CD4-positive, alpha-beta T cell treated with Interleukin-15 for 1 hour (primary cell): Measurements from ENCODE around the gene ST6GALNAC1.
A peak's percentile ranks its signal among the peaks of the same experiment; 100 is the strongest.

Experiments used
- DNase-seq: peaks from one replicate; pipeline ENCODE4 v3.0.0-alpha.2; 2020

The ST6GALNAC1 gene

GRCh38 chr17:76643553-76644148, at the start of gene ST6GALNAC1:
Gene ST6GALNAC1 (minus strand): TSS chr17:76643757. CDS start chr17:76643638, 119 bp downstream.
- DNase-seq: peak; percentile 22

GRCh38 chr17:76691379-76692191, 48.0 kb upstream of the ST6GALNAC1 start:
- no peak for DNase-seq

GRCh38 chr17:76690596-76691280, 47.2 kb upstream of the ST6GALNAC1 start:
- DNase-seq: no peak

DNA sequence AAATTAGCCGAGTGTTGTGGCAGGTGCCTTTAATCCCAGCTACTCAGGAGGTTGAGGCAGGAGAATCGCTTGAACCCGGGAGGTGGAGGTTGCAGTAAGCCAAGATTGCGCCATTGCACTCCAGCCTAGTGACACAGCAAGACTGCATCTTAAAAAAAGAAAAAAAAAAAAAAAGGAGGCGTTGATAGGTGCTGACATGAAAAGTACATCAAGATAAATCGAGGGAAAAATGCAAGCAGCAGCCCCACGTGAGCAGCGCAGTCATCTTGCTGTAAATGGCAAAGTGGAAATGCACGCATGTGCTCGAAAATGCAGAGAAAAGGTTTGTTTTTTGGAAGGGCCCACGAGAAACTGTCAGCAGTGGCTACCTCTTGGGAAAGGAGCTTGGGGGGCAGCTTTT, 46.3 kb upstream of the ST6GALNAC1 start:
- no peak for DNase-seq

DNA sequence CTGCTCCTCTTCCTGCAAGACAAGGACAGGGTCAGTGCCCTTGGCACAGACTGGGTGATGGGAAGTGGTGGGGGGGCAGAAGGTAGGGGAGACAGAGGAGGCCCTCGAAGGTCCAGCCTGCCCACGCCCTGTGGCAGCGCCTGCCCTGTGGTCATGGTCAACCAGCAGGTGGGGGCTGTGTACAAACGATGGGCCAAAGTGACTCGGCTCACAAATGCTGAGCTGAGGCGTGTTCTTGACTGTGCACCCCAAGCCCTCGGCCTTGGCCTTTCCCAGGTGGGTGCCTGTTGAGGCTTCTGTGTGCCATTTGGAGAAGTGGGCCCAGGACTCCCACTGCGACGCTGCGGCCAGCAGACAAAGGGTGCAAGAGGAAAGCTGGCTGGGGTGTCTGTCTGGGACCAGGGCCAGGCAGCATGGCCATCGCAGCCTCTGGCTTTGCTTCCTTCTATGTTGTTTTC, 44.6 kb upstream of the ST6GALNAC1 start:
- DNase-seq: no peak

DNA sequence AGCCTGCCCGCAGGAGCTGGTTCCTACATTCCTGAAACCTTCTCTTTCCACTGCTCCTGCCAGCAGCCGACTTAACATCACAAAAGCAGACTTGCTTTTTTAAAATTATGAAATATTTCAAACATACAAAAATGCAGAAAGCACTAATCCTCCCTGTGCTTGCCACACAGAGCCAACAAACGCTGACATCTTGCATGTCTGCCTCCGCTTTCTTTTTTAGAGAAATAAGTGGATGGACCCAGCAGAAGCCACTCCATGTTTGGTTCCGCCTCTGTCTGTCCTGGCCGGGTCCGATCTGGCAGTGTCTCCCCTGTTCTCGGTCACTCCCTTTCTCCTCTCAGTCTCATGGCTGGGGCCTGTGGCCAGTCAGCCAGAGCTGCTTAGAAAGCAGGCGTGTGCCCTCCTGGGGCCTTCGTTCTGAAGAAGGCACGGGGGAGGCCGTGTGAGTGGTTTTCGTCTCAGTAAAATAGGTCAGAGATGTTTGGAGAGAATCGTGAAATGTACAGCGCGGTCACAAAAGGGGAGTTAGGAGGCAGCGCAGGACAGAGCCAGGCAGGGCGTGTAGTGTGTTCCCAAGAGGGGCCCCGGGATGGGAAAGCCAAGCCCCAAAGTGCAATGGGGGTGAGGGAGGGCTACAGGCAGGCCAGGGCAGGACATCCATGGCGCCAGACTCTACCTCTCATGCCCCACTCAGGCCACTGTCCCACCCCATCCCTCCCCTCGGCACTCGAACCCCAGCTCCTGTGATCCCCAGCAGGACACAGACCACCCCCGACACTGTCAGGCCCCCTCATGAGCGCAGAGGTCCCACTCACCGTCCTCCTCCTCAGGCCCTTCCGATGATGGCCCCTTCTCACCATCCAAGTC, 44.0 kb upstream of the ST6GALNAC1 start:
- no peak for DNase-seq

- DNase-seq: no peak
Measured at GRCh38 chr17:76686538-76687297, 43.2 kb upstream of the ST6GALNAC1 start.

DNA sequence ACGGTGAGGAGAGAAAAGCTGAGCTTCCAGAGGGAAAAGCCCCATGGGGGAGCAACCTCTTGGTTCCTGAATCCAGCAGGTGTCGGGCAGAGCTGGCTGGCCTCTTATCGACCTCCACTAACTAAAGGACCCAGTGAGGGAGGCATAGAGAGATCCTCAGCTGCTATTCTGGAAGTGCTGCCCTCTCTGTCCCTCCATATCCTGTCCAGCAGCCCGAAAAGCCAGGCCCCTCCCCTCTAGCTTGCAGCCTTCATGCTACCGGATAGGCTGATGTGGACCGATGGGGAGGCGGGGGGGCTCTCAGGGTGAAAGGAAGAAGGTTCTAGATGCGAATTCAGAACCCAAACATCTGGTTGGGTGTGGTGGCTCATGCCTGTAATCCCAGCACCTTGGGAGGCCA, 42.3 kb upstream of the ST6GALNAC1 start:
- no peak for DNase-seq

DNA sequence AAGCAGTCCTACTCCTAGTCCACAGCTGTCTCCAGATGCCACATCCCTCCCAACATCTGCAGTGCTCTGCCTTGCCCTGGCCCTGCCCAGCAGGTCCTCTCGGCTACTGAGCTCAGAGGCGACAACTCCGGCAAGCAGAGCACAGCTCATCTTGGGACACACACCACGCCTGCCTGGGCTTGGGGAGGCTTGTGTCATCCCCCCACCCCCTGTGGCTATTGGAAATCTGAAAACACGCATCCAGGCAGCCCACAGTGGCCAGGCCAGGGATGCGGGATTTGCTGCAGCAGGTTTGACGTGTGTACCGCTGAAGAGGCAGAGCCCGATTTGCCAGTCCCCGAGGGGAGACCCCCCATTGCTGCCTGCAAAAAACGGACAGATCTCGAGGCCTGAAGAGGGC, 41.8 kb upstream of the ST6GALNAC1 start:
- no peak for DNase-seq

DNA sequence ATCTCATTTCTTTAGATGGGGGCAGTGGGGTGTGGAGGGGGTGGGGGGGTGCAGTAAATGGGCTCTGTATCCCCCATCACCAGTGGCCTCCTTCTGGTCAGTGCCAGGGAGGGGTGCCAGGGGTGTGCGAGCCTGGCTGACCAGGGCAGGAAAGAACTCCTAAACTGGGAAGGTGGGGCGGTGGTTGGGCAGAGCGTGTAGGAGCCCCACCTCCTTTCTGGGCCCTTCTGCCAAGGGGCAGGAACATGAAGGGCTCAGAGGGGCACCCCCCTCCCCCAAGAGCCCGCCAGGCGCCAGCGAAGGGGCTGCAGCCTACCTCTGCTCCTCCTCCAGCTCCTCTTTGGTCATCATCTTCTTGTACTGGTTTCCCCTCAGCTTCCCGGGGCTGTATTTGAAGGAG, 41.2 kb upstream of the ST6GALNAC1 start:
- no peak for DNase-seq

DNA sequence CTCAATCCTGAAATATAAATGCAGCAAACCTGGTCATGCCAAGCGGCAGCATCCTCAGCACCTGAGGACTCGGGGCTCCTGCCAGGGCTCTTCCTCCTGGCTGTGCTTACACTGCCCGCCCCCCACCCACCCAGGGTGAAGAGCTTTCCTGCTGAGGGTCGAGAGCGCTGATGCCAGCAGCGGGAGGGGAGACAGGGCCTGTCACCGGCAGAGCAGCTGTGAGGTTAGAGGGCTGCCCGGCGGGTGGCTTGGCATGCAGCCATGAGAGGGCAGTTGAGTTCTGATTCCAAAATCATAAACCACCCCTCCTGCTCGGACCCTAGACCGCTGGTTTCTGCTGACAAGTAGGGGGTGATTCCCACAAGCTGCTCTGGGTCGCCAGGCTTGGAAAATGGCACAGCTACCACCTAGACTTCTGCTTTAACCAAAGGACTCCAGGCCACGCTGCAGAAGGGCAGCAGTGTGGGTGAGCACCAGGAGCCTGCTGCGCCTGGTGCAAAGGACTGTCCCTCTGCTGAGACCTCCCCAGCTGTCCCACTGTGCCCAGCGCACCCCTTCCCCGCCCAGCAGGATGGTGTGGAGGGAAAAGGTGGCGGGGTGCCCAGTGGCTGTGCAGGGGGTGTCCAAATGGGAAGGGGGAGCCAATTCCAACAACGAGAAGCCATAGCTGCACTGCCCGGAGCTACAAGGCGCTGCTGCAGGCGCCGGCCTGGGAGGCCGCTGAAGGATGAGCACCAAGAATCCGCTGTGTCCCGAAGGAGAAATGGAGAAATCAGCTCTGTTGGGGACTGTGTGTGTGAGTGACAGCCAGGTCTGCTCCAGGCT, 40.6 kb upstream of the ST6GALNAC1 start:
- no peak for DNase-seq

GRCh38 chr17:76683011-76683755, 39.6 kb upstream of the ST6GALNAC1 start:
- no peak for DNase-seq

- no peak for DNase-seq
Measured at GRCh38 chr17:76682296-76682695, 38.7 kb upstream of the ST6GALNAC1 start.

- DNase-seq: peak; percentile 70
Measured at GRCh38 chr17:76681222-76682137, 37.9 kb upstream of the ST6GALNAC1 start.

GRCh38 chr17:76679239-76679638, 35.7 kb upstream of the ST6GALNAC1 start:
- DNase-seq: no peak

GRCh38 chr17:76678330-76678729, 34.8 kb upstream of the ST6GALNAC1 start:
- no peak for DNase-seq

GRCh38 chr17:76677406-76677805, 33.8 kb upstream of the ST6GALNAC1 start:
- no peak for DNase-seq

- DNase-seq: no peak
Measured at GRCh38 chr17:76676629-76677028, 33.1 kb upstream of the ST6GALNAC1 start.

GRCh38 chr17:76675648-76676047, 32.1 kb upstream of the ST6GALNAC1 start:
- no peak for DNase-seq
